Upper lobe of right lung (tissue), 1 donor: ENCODE data around the gene LOXHD1. TPM values are rescaled to one million over a fixed set of nuclear protein-coding genes. Genes with fewer than 3 reads are reported as not detected.

ENCODE experiments used
- ATAC-seq: fragments of 200-7000 bp; cut with Tn5 transposase; one replicate; pipeline ENCODE4 v1.9.1; 2020; ENCODE audit warnings: mild to moderate bottlenecking, moderate library complexity
- DNase-seq: peaks from one replicate; pipeline ENCODE4 v3.0.0-alpha.2; 2020
- H3K27ac ChIP-seq: fragments of 200-600 bp; one replicate; pipeline ENCODE4 v1.8.0; 2022
- H3K27me3 ChIP-seq: fragments of 200-600 bp; one replicate; pipeline ENCODE4 v1.8.0; 2022; ENCODE audit warnings: mild to moderate bottlenecking
- H3K36me3 ChIP-seq: fragments of 200-600 bp; one replicate; pipeline ENCODE4 v1.8.0; 2022
- H3K4me1 ChIP-seq: fragments of 200-600 bp; one replicate; pipeline ENCODE4 v1.8.0; 2022
- H3K4me3 ChIP-seq: fragments of 200-600 bp; one replicate; pipeline ENCODE4 v1.8.0; 2022; ENCODE audit warnings: mild to moderate bottlenecking
- H3K9me3 ChIP-seq: fragments of 200-600 bp; one replicate; pipeline ENCODE4 v1.8.0; 2022
- CTCF ChIP-seq: fragments of 200-600 bp; IDR thresholded peaks from one replicate; pipeline ENCODE4 v1.8.0; 2022; ENCODE audit warnings: antibody characterized with exemption
- intact Hi-C: fragments of 100-400 bp; cut with DNase I; formaldehyde crosslinking; loops from one replicate; pipeline ENCODE4 v1.11.0; 2022
- total RNA-seq: library from RNA; stranded (reverse); fragmentation: NEBNext Ultra II Directional; extraction: Animal tissue kit (Norgen Biotek cat#: 25700); gene quantifications from one replicate; pipeline ENCODE4 v1.2.1, GENCODE V29; 2021
- donor health status: DM: no; HTN: yes; CAD: no; lungs with severe emphysema.

Gene LOXHD1
- total RNA-seq, 1 donor from 2014 or later, result 2.7 TPM

- Histone ChIP-seq H3K4me1 (no peaks in the 10 kb centered on the region), H3K27ac (no peak overlapping the region), H3K9me3 (no peaks in the 10 kb centered on the region), H3K36me3 (no peaks in the 10 kb centered on the region), H3K4me3 (no peak overlapping the region), H3K27me3 (no peaks in the 10 kb centered on the region)
- ATAC-seq (no peak), DNase-seq (no peak)
- TF ChIP-seq CTCF, result no peak
- intact Hi-C loops, result no loop called here
Observed at GRCh38 chr18:46428368-46428767, 228.7 kb downstream of the LOXHD1 start.

GRCh38 chr18:46427216-46427995 is 229.6 kb downstream of the LOXHD1 start:
- Histone ChIP-seq H3K9me3 (no peaks in the 10 kb centered on the region), H3K4me1 (no peaks in the 10 kb centered on the region), H3K27ac (no peak overlapping the region), H3K36me3 (no peaks in the 10 kb centered on the region), H3K27me3 (no peaks in the 10 kb centered on the region), H3K4me3 (no peak overlapping the region)
- intact Hi-C loops, result no loop called here
- no peak for TF ChIP-seq CTCF
- no peak for DNase-seq
- no peak for ATAC-seq

Other genes with a start within 250 kb of the LOXHD1 start
- not detected for gene ST8SIA5, start 99.8 kb upstream of the LOXHD1 start, total RNA-seq